Natural killer cell (primary cell): Measurements from ENCODE around the gene BLMH. TPM values are rescaled to one million over a fixed set of nuclear protein-coding genes. Genes with fewer than 3 reads are reported as not detected.

Experiments
- ATAC-seq, 3 donors: fragments of 150-1000 bp in 2 of 3; fragments of 200-7000 bp in 1 of 3; cut with Tn5 transposase; 1 replicate in 1 of 3; 2 replicates in 2 of 3; pipeline ENCODE4 v1.10.0; 2021; ENCODE audit warnings: mild to moderate bottlenecking in 2 of 3, moderate library complexity in 2 of 3
- DNase-seq, 2 donors: peaks; one replicate each; pipeline versions ENCODE4 v3.0.0 to v3.0.0-alpha.2; 2013 to 2021; ENCODE audit warnings: mixed read lengths in 1 of 2
- H3K27ac ChIP-seq: one replicate; pipeline ENCODE4 v1.5.1; 2013; ENCODE audit warnings: mild to moderate bottlenecking, low read length
- H3K27me3 ChIP-seq: one replicate; pipeline ENCODE4 v1.6.1; 2013; ENCODE audit warnings: low read length; ENCODE audit not compliant: control insufficient read depth, insufficient read depth
- H3K36me3 ChIP-seq: one replicate; pipeline ENCODE4 v1.6.1; 2013; ENCODE audit warnings: low read length; ENCODE audit not compliant: control insufficient read depth, insufficient read depth
- H3K4me1 ChIP-seq: one replicate; pipeline ENCODE4 v1.6.1; 2013; ENCODE audit warnings: low read length; ENCODE audit not compliant: control insufficient read depth, insufficient read depth
- H3K4me3 ChIP-seq: one replicate; pipeline ENCODE4 v1.5.1; 2013; ENCODE audit warnings: low read length
- H3K9me3 ChIP-seq: one replicate; pipeline ENCODE4 v1.6.1; 2013; ENCODE audit warnings: low read length; ENCODE audit not compliant: control insufficient read depth, insufficient read depth
- H3K27ac Mint-ChIP-seq, 2 donors: one replicate each; pipeline ENCODE4 v1.8.0; 2022; ENCODE audit warnings: mild to moderate bottlenecking in 2 of 2, mixed read lengths in 2 of 2, moderate library complexity in 1 of 2
- H3K27me3 Mint-ChIP-seq, 2 donors: one replicate each; pipeline ENCODE4 v1.8.0; 2022; ENCODE audit warnings: low read depth in 2 of 2, mixed read lengths in 2 of 2
- H3K36me3 Mint-ChIP-seq: one replicate; pipeline ENCODE4 v1.8.0; 2022; ENCODE audit warnings: mixed read lengths
- H3K4me1 Mint-ChIP-seq, 2 donors: one replicate each; pipeline ENCODE4 v1.8.0; 2022; ENCODE audit warnings: mixed read lengths in 2 of 2
- H3K4me3 Mint-ChIP-seq: one replicate; pipeline ENCODE4 v1.8.0; 2022; ENCODE audit warnings: mild to moderate bottlenecking, moderate library complexity, mixed read lengths
- H3K9me3 Mint-ChIP-seq, 2 donors: one replicate each; pipeline ENCODE4 v1.8.0; 2022; ENCODE audit warnings: mixed read lengths in 2 of 2
- WGBS: methylation state at CpG from one replicate; pipeline ENCODE4 v1.1.7; 2013; ENCODE audit warnings: missing lambda C conversion rate; ENCODE audit not compliant: insufficient coverage; 5-methylcytosine and 5-hydroxymethylcytosine counted together
- intact Hi-C: fragments of 100-400 bp; cut with micrococcal nuclease; formaldehyde crosslinking; loops from one replicate; pipeline ENCODE4 v1.14.2; 2022
- total RNA-seq, 4 donors: library from RNA; stranded (reverse); fragments of 120-200 nt in 1 of 4; gene quantifications; one replicate each; pipeline versions ENCODE4 v1.2.3 to v1.2.4, GENCODE V29; 2013 to 2022
- TF ChIP-seq, protein P1 (sequence below): fragments of 200-600 bp; IDR thresholded peaks from one replicate; pipeline ENCODE4 v1.8.0; 2022; ENCODE audit warnings: antibody characterized with exemption

BLMH gene
- total RNA-seq, 3 donors from 2014 or later (not counting 1 experiment from before 2014, with no cell fraction given) = 44.8 to 52.8 (median 46.7) TPM

DNA sequence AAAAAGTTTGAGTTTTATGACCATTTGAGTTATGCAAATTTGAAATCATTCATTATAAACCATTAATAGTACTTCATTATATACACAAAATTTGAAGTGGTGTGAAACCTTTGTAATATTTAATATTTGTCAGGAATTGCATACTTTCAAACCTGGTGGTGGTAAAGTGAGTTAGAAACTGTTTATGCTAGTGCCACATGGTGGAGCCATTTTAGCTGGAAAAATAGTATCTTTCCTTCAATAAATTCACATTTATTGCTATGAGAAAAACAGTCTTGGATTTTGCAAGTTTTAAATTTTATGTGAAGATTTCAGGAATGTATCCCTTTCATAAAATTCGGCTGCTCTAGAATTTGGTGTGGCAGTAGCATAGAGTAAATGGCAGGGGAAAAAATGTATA, 7.3 kb upstream of the BLMH start:
- H3K4me1 Mint-ChIP-seq = no peaks in the 10 kb centered on the region
- no peak overlapping the region for H3K27ac Mint-ChIP-seq
- no peaks in the 10 kb centered on the region for H3K27me3 Mint-ChIP-seq
- WGBS = 92% methylated on average over 1 of the region's 1 CpG
- ATAC-seq (no peak), DNase-seq (peak in 1 of 2 donors; percentile 22)
- no peaks in the 10 kb centered on the region for H3K36me3 Mint-ChIP-seq
- no peaks in the 10 kb centered on the region for H3K9me3 Mint-ChIP-seq
- Histone ChIP-seq H3K4me1 (no peaks in the 10 kb centered on the region), H3K36me3 (no peaks in the 10 kb centered on the region), H3K4me3 (no peak overlapping the region), H3K27ac (no peak overlapping the region), H3K27me3 (no peaks in the 10 kb centered on the region), H3K9me3 (no peaks in the 10 kb centered on the region)
- H3K4me3 Mint-ChIP-seq = no peak overlapping the region
- intact Hi-C loops = no loop called here
- TF ChIP-seq, protein P1, sequence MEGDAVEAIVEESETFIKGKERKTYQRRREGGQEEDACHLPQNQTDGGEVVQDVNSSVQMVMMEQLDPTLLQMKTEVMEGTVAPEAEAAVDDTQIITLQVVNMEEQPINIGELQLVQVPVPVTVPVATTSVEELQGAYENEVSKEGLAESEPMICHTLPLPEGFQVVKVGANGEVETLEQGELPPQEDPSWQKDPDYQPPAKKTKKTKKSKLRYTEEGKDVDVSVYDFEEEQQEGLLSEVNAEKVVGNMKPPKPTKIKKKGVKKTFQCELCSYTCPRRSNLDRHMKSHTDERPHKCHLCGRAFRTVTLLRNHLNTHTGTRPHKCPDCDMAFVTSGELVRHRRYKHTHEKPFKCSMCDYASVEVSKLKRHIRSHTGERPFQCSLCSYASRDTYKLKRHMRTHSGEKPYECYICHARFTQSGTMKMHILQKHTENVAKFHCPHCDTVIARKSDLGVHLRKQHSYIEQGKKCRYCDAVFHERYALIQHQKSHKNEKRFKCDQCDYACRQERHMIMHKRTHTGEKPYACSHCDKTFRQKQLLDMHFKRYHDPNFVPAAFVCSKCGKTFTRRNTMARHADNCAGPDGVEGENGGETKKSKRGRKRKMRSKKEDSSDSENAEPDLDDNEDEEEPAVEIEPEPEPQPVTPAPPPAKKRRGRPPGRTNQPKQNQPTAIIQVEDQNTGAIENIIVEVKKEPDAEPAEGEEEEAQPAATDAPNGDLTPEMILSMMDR = no peak

DNA sequence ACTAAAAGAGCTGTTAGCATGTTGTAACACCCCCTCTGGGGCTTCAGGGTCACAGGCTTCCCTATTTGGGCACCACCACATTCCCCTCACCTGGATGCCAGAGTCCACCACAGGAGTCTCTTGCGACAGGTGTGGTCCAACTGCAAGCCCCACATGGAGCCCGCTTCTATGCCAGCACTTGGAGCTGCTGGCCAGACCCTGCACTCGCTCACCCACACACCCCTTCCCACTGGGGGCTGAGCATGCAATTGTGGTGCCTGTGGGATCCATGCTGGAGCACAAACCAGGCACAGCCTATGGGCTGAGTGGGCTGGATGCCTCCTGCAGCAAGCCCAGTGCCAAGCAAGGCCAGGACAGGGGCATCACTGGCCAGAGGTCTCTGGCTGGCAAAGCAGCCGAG, 6.0 kb upstream of the BLMH start:
- Mint-ChIP-seq H3K27me3 (no peaks in the 10 kb centered on the region), H3K36me3 (no peaks in the 10 kb centered on the region), H3K4me1 (no peaks in the 10 kb centered on the region), H3K27ac (no peak overlapping the region), H3K9me3 (no peaks in the 10 kb centered on the region), H3K4me3 (no peak overlapping the region)
- no peaks in the 10 kb centered on the region for H3K27me3 ChIP-seq
- WGBS = 96% methylated on average over 4 of the region's 4 CpGs
- no peak overlapping the region for H3K27ac ChIP-seq
- intact Hi-C loops = no loop called here
- DNase-seq (no peak), ATAC-seq (no peak)
- TF ChIP-seq, protein P1 = no peak
- H3K4me1 ChIP-seq = no peaks in the 10 kb centered on the region
- no peaks in the 10 kb centered on the region for H3K9me3 ChIP-seq
- H3K4me3 ChIP-seq = no peak overlapping the region
- no peaks in the 10 kb centered on the region for H3K36me3 ChIP-seq

DNA sequence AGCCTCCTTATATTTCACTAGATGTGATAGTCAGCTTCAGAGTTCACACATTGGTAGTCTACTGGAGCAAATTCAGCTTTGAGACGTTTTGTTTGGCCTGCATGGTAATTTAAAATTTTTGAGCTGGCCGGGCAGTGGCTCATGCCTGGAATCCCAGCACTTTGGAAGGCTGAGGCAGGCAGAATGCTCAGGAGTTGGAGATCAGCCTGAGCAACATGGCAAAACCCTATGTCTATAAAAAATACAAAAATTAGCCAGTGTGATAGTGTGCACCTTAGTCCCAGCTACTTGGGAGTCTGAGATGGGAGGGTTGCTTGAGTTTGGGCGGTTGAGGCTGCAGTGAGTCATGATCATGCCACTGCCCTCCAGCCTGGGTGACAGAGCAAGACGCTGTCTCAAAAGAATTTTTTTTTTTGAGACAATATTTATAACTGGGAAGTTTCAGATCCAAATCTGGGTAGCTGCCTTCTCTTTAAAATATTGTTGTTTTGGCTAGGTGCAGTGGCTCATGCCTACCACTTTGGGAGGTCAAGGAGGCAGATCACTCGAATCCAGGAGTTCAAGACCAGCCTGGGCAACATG, 4.8 kb upstream of the BLMH start:
- H3K36me3 ChIP-seq = no peaks in the 10 kb centered on the region
- no peaks in the 10 kb centered on the region for H3K4me1 Mint-ChIP-seq
- H3K9me3 ChIP-seq = no peaks in the 10 kb centered on the region
- intact Hi-C loops = no loop called here
- ATAC-seq (no peak), DNase-seq (no peak)
- no peak overlapping the region for H3K4me3 ChIP-seq
- H3K27ac ChIP-seq = no peak overlapping the region
- TF ChIP-seq, protein P1 = no peak
- H3K27me3 ChIP-seq = no peaks in the 10 kb centered on the region
- H3K27me3 Mint-ChIP-seq = no peaks in the 10 kb centered on the region
- no peaks in the 10 kb centered on the region for H3K9me3 Mint-ChIP-seq
- no peaks in the 10 kb centered on the region for H3K36me3 Mint-ChIP-seq
- H3K4me1 ChIP-seq = peaks cover 6% of the 10 kb centered on the region
- no peak overlapping the region for H3K4me3 Mint-ChIP-seq
- WGBS = 80% methylated on average over 5 of the region's 5 CpGs
- H3K27ac Mint-ChIP-seq = no peak overlapping the region

DNA sequence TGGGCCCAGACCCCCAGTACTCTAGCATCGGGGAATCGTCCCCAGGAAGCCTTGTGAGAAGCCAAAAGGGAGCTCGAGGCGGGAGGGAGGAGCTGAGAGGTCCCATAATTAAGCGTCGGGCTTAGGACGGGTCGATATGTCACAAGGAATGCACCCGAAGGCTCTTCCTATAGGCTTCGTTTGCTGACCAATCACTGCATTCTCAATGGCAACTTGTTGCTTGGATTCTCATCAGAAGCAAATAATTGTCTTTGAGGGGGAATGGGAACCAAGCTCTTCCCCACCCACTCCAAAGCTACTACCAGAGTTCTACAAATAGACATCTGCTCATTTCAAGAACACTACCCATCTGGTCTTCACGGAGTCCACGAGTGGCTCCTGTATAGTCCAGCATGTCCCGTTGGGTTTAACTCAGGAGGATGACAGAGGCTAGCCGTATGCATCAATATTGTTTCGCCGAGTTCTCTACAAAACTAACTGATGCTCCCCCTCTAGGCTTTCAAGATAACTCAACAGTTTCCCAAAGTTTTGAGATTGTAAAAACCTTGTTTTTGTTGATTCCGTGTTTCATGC, 628 bp upstream of the BLMH start:
- intact Hi-C loops = loop anchor here (5.0 kb wide), 2 partner anchors 45 to 85 kb away; partner anchors contain the start of gene CPD
- no peak for DNase-seq
- Mint-ChIP-seq H3K27ac (no peak overlapping the region), H3K9me3 (no peaks in the 10 kb centered on the region), H3K4me1 (peaks cover 12 to 13% of the 10 kb centered on the region in 2 donors), H3K4me3 (peak overlapping the region; percentile 77), H3K36me3 (peaks cover 4% of the 10 kb centered on the region), H3K27me3 (no peaks in the 10 kb centered on the region)
- Histone ChIP-seq H3K4me3 (peak overlapping the region; percentile 54), H3K9me3 (no peaks in the 10 kb centered on the region), H3K27me3 (no peaks in the 10 kb centered on the region), H3K36me3 (peaks cover 11% of the 10 kb centered on the region), H3K27ac (peak overlapping the region; percentile 42), H3K4me1 (peaks cover 9% of the 10 kb centered on the region)
- ATAC-seq = no peak
- TF ChIP-seq, protein P1 = no peak
- WGBS = 38% methylated on average over 17 of the region's 17 CpGs
